ENCODE measurements around the gene DNASE1L2.

DNA sequence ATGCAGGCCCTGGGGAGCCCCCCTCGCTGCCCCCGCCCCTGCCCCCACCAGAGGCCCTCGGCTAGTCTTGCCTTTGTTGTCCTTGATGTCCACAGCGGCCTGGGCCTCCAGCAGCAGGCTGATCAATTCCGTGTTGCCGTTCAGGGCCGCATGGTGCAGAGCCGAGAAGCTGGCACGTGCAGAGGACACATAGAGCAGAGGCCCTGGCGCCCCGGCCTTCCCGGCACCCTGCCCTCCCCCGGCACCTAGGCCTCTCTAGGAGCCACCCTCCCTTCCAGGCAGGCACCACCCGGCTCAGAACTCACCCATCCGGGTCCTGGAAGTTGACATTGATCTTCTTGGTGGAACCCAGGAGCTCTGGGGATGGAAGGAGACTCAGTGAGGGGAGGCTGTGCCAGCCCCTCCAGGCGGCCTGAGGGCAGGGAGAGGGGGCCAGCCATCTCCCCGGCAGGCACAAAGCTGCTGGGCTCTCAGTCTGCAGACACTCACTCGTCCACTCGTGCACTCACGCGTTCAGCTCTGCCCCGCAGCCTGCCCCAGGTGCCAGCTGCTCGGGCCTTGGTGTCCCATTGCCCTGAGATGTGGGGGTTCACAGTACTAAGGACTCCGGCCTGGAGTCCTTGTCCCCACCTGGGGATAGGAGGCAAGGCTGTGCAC is 46.1 kb upstream of the DNASE1L2 start:
- no peak for TF ChIP-seq POLR2A (IDR thresholded peaks at IDR 0.05)
- TF ChIP-seq, protein P1, sequence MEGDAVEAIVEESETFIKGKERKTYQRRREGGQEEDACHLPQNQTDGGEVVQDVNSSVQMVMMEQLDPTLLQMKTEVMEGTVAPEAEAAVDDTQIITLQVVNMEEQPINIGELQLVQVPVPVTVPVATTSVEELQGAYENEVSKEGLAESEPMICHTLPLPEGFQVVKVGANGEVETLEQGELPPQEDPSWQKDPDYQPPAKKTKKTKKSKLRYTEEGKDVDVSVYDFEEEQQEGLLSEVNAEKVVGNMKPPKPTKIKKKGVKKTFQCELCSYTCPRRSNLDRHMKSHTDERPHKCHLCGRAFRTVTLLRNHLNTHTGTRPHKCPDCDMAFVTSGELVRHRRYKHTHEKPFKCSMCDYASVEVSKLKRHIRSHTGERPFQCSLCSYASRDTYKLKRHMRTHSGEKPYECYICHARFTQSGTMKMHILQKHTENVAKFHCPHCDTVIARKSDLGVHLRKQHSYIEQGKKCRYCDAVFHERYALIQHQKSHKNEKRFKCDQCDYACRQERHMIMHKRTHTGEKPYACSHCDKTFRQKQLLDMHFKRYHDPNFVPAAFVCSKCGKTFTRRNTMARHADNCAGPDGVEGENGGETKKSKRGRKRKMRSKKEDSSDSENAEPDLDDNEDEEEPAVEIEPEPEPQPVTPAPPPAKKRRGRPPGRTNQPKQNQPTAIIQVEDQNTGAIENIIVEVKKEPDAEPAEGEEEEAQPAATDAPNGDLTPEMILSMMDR (IDR thresholded peaks at IDR 0.05), result no peak
